HepG2 (cell line): ENCODE data around the gene ZNF331. TPM values are rescaled to one million over a fixed set of nuclear protein-coding genes. Genes with fewer than 3 reads are reported as not detected.

ENCODE experiments used
- ATF2 ChIP-seq: sonication (generic); formaldehyde crosslinking; IDR thresholded peaks from 2 replicates; pipeline ENCODE4 v1.4.0; 2020; ENCODE audit warnings: missing genetic modification reagents
- BRCA1 ChIP-seq: sonication (generic); formaldehyde crosslinking; IDR thresholded peaks from 2 replicates; pipeline ENCODE4 v1.4.0; 2020; ENCODE audit warnings: missing genetic modification reagents
- CENPX ChIP-seq: sonication (generic); formaldehyde crosslinking; IDR thresholded peaks from 2 replicates; pipeline ENCODE4 v1.9.0; 2021; ENCODE audit warnings: mild to moderate bottlenecking, missing genetic modification reagents, moderate library complexity
- FOXA1 ChIP-seq, 2 experiments: fragments of 450-650 bp in 1 of 2; sonication (generic) in 1 of 2; formaldehyde crosslinking in 1 of 2; IDR thresholded peaks; 2 replicates each; pipeline versions ENCODE4 v1.4.0 to v1.6.1; 2016 to 2020; ENCODE audit warnings: missing genetic modification reagents in 1 of 2
- HOMEZ ChIP-seq: IDR thresholded peaks from 2 replicates; pipeline ENCODE4 v1.6.1; 2016; ENCODE audit warnings: low read depth
- IRX3 ChIP-seq: sonication (generic); formaldehyde crosslinking; IDR thresholded peaks from 2 replicates; pipeline ENCODE4 v1.8.1; 2023; ENCODE audit warnings: mild to moderate bottlenecking, low read depth, missing genetic modification reagents, borderline replicate concordance
- LBX2 ChIP-seq: sonication (generic); formaldehyde crosslinking; IDR thresholded peaks from 2 replicates; pipeline ENCODE4 v1.5.0; 2020; ENCODE audit warnings: missing genetic modification reagents, mild to moderate bottlenecking, borderline replicate concordance
- NAIF1 ChIP-seq: sonication (generic); formaldehyde crosslinking; IDR thresholded peaks from 2 replicates; pipeline ENCODE4 v1.5.0; 2020; ENCODE audit warnings: mild to moderate bottlenecking, missing genetic modification reagents, borderline replicate concordance
- NFKB2 ChIP-seq: sonication (generic); formaldehyde crosslinking; IDR thresholded peaks from 2 replicates; pipeline ENCODE4 v1.4.0; 2020; ENCODE audit warnings: missing genetic modification reagents, borderline replicate concordance
- NR2F1 ChIP-seq, 2 experiments: fragments of 450-650 bp in 1 of 2; formaldehyde crosslinking in 1 of 2; IDR thresholded peaks; 2 replicates each; pipeline versions ENCODE4 v1.5.0 to v1.6.1; 2016 to 2020; ENCODE audit warnings: mild to moderate bottlenecking in 1 of 2, missing compliant biosample characterization in 1 of 2, missing genetic modification reagents in 1 of 2, moderate library complexity in 1 of 2
- ONECUT2 ChIP-seq: sonication (generic); formaldehyde crosslinking; IDR thresholded peaks from 2 replicates; pipeline ENCODE4 v1.4.0; 2020; ENCODE audit warnings: missing genetic modification reagents
- RBM39 ChIP-seq: fragments of 200-400 bp; formaldehyde crosslinking; IDR thresholded peaks from one replicate; pipeline ENCODE4 v1.6.1; 2018; ENCODE audit warnings: antibody characterized with exemption, mild to moderate bottlenecking, low read depth, low read length; ENCODE audit not compliant: poor library complexity, severe bottlenecking
- SKIL ChIP-seq: sonication (generic); formaldehyde crosslinking; IDR thresholded peaks from 2 replicates; pipeline ENCODE4 v1.8.0; 2022; ENCODE audit warnings: missing genetic modification reagents, mild to moderate bottlenecking, moderate library complexity, borderline replicate concordance
- TRIM24 ChIP-seq: sonication (generic); formaldehyde crosslinking; IDR thresholded peaks from 2 replicates; pipeline ENCODE4 v1.8.0; 2022; ENCODE audit warnings: mild to moderate bottlenecking, missing genetic modification reagents
- ZMAT3 ChIP-seq: sonication (generic); formaldehyde crosslinking; conservative IDR thresholded peaks from 2 replicates; pipeline ENCODE4 v1.7.0; 2021; ENCODE audit warnings: missing genetic modification reagents
- ZNF235 ChIP-seq: sonication (generic); formaldehyde crosslinking; IDR thresholded peaks from 2 replicates; pipeline ENCODE4 v1.8.1; 2023; ENCODE audit warnings: mild to moderate bottlenecking, missing genetic modification reagents, borderline replicate concordance
- ZNF446 ChIP-seq: sonication (generic); formaldehyde crosslinking; IDR thresholded peaks from 2 replicates; pipeline ENCODE4 v1.5.0; 2020; ENCODE audit warnings: mild to moderate bottlenecking, missing genetic modification reagents
- ZNF556 ChIP-seq: sonication (generic); formaldehyde crosslinking; IDR thresholded peaks from 2 replicates; pipeline ENCODE4 v1.4.0; 2020; ENCODE audit warnings: mild to moderate bottlenecking, missing genetic modification reagents, borderline replicate concordance
- ZSCAN21 ChIP-seq: sonication (generic); formaldehyde crosslinking; IDR thresholded peaks from 2 replicates; pipeline ENCODE4 v1.8.0; 2022; ENCODE audit warnings: mild to moderate bottlenecking, missing genetic modification reagents, moderate library complexity, borderline replicate concordance
- ZSCAN5A ChIP-seq: sonication (generic); formaldehyde crosslinking; IDR thresholded peaks from 2 replicates; pipeline ENCODE4 v1.8.0; 2022; ENCODE audit warnings: mild to moderate bottlenecking, missing genetic modification reagents, borderline replicate concordance
- polyA plus RNA-seq, 8 experiments: library from polyadenylated mRNA; depleted of rRNA in 3 of 8; stranded (reverse) in 7 of 8; unstranded in 1 of 8; fragments of >200 nt; fragmentation: Illumina TruSeq in 4 of 8; extraction: Trizol in 4 of 8; gene quantifications; 2 replicates each; pipeline versions ENCODE4 v1.2.1 to v1.2.3, GENCODE V29; 2011 to 2016; ENCODE audit warnings: low read depth in 4 of 8, missing spikeins in 1 of 8, mixed read lengths in 1 of 8; ENCODE audit not compliant: insufficient read depth in 1 of 8
- total RNA-seq, 5 experiments: library from RNA; depleted of rRNA; stranded (reverse); fragments of >200 nt; fragmentation: Illumina TruSeq; extraction: Trizol; gene quantifications; 2 replicates each; pipeline ENCODE4 v1.2.3, GENCODE V29; 2016; ENCODE audit warnings: low read depth in 1 of 5

ZNF331 gene
- total and polyA plus RNA-seq, 2 of the 13 experiments (the other 11 are each of a cell fraction or from before 2014, with no cell fraction given), result 8.2 to 13.3 TPM

- TF ChIP-seq ZSCAN5A (CRISPR knock-in tag) (no peak), SKIL (CRISPR knock-in tag) (peak; percentile 69; the same call in 1 of the 2 replicates), ATF2 (CRISPR knock-in tag) (0 out of 2 replicates have a peak, but pooled peaks have one; percentile 0), TRIM24 (no peak), CENPX (no peak), ZNF446 (peak; percentile 8; the same call in 1 of the 2 replicates), ZSCAN21 (CRISPR knock-in tag) (peak; percentile 73; the same call in 1 of the 2 replicates), ZNF556 (CRISPR knock-in tag) (peak; percentile 40; the same call in 1 of the 2 replicates), NFKB2 (0 out of 2 replicates have a peak, but pooled peaks have one; percentile 37), NR2F1 (CRISPR knock-in tag; IDR thresholded peaks at IDR 0.05) (no peak; a peak in 1 of 4 replicates), HOMEZ (CRISPR knock-in tag) (no peak), IRX3 (CRISPR knock-in tag) (peak; percentile 84), ZNF235 (CRISPR knock-in tag) (no peak), BRCA1 (CRISPR knock-in tag) (no peak), FOXA1 (IDR thresholded peaks at IDR 0.05) (no peak), FOXA1 (CRISPR knock-in tag; IDR thresholded peaks at IDR 0.05) (0 out of 2 replicates have a peak, but pooled peaks have one; percentile 21), LBX2 (peak; percentile 35; the same call in 1 of the 2 replicates), NAIF1 (CRISPR knock-in tag) (no peak), RBM39 (no peak), ONECUT2 (CRISPR knock-in tag) (no peak), ZMAT3 (CRISPR knock-in tag) (peak; percentile 91; the same call in 1 of the 2 replicates)
These were observed at the start of gene ZNF331 (continued) for GRCh38 chr19:53537521-53538377.
